Heart right ventricle (tissue), 16 donors: ENCODE data around the gene CABCOCO1. TPM values are rescaled to one million over a fixed set of nuclear protein-coding genes. Genes with fewer than 3 reads are reported as not detected.
"Not testable (repeated sequence)": the region's sequence is repeated elsewhere in the genome, so short reads cannot be mapped to it uniquely, and the experiment has no call there.

Source experiments
- ATAC-seq, 8 donors: fragments of 200-7000 bp; cut with Tn5 transposase; one replicate each; pipeline ENCODE4 v1.9.1; 2020; ENCODE audit warnings: mild to moderate bottlenecking in 8 of 8, moderate library complexity in 8 of 8, moderate number of reproducible peaks in 1 of 8
- DNase-seq, 2 donors: peaks; one replicate each; pipeline ENCODE4 v3.0.0-alpha.2; 2020
- H3K27ac ChIP-seq, 10 donors: fragments of 200-600 bp; sonication (generic) in 2 of 10; one replicate each; pipeline versions ENCODE4 v1.5.0 to v1.8.0; 2020 to 2022; ENCODE audit warnings: mild to moderate bottlenecking in 3 of 10
- H3K27me3 ChIP-seq, 7 donors: fragments of 200-600 bp; one replicate each; pipeline ENCODE4 v1.8.0; 2021 to 2022; ENCODE audit warnings: mild to moderate bottlenecking in 2 of 7
- H3K36me3 ChIP-seq, 9 donors: fragments of 200-600 bp; sonication (generic) in 1 of 9; one replicate each; pipeline versions ENCODE4 v1.5.0 to v1.8.0; 2020 to 2022; ENCODE audit warnings: mild to moderate bottlenecking in 2 of 9
- H3K4me1 ChIP-seq, 9 donors: fragments of 200-600 bp; sonication (generic) in 1 of 9; one replicate each; pipeline versions ENCODE4 v1.5.0 to v1.8.0; 2020 to 2022; ENCODE audit warnings: mild to moderate bottlenecking in 4 of 9
- H3K4me3 ChIP-seq, 10 donors: fragments of 200-600 bp; sonication (generic) in 2 of 10; one replicate each; pipeline versions ENCODE4 v1.5.0 to v1.8.0; 2020 to 2022; ENCODE audit warnings: mild to moderate bottlenecking in 7 of 10, moderate library complexity in 2 of 10
- H3K9me3 ChIP-seq, 11 donors: fragments of 200-600 bp in 10 of 11; sonication (generic) in 2 of 11; one replicate each; pipeline versions ENCODE4 v1.5.0 to v1.8.0; 2013 to 2022; ENCODE audit warnings: mild to moderate bottlenecking in 2 of 11, control low read depth in 1 of 11, moderate library complexity in 1 of 11
- CTCF ChIP-seq, 9 donors: fragments of 200-600 bp; sonication (generic) in 2 of 9; IDR thresholded peaks; one replicate each; pipeline versions ENCODE4 v1.5.0 to v1.8.0; 2021 to 2022; ENCODE audit warnings: antibody characterized with exemption in 9 of 9, mild to moderate bottlenecking in 5 of 9, moderate library complexity in 1 of 9
- WGBS, 2 donors: extraction: QIAGEN DNeasy Blood & Tissue Kit; methylation state at CpG; one replicate each; pipeline ENCODE4 v1.1.7; 2013; ENCODE audit warnings: inconsistent platforms in 1 of 2; 5-methylcytosine and 5-hydroxymethylcytosine counted together
- intact Hi-C, 10 donors: fragments of 100-400 bp; cut with DNase I; formaldehyde crosslinking; loops; one replicate each; pipeline versions ENCODE4 v1.11.1 to v1.14.2; 2022
- polyA plus RNA-seq, 2 donors: library from polyadenylated mRNA; stranded (reverse); fragments of 200-250 nt; gene quantifications; one replicate each; pipeline ENCODE4 v1.2.3, GENCODE V29; 2013
- total RNA-seq, 10 donors: library from RNA; stranded (reverse); fragmentation: NEBNext Ultra II Directional in 3 of 10; extraction: Animal tissue kit (Norgen Biotek cat#: 25700) in 3 of 10; gene quantifications; one replicate each; pipeline versions ENCODE4 v1.2.1 to v1.2.4, GENCODE V29; 2021 to 2023
- donor health status: Arrhythmogenic right ventricular cardiomyopathy.
- donor health status: ischemic (EF 13 %, LVEDD 7.1; RV severe dilation, severe dysfunction).
- donor health status: healthy with polysubstance abuse.
- donor health status: DM: no; HTN: yes; CAD: no.
- donor health status: DM: no; HTN: no; CAD: no.
- donor health status: ischemic (EF 25% LVEDD 6.9; RV normal size, moderate dysfunction).
- donor health status: ischemic (EF 25% LVEDD 5.7; RV mildly dilated, moderate dysfunction).
- donor health status: healthy.
- donor health status: DM: yes; HTN: yes; CAD: no.
- donor health status: Ischemic cardiomyopathy.
- donor health status: ischemic (EF 35%, LVEDD 5.7; RV mildly dilated, moderate dysfunction).
- donor health status: nonischemic (EF 11% LVEDD 7.7; RV severe dilation, severe dysfunction).
- donor health status: DM: yes; HTN: yes; CAD: no.
- donor health status: PGD.
- donor health status: ischemic (EF 29% LVEDD 5.4; RV normal size, mild dysfunction).
- donor health status: nonischemic (EF 23%, LVEDD 6.1; RV moderate dilation, normal function).

CABCOCO1 gene
- total and polyA plus RNA-seq, 12 donors = 0.03 to 0.15 TPM; not detected in 10

- no peaks in the 10 kb centered on the region for H3K4me1 ChIP-seq
- no peaks in the 10 kb centered on the region for H3K36me3 ChIP-seq
- no peaks in the 10 kb centered on the region for H3K27me3 ChIP-seq
- no peak for TF ChIP-seq CTCF (IDR thresholded peaks at IDR 0.05)
- WGBS, 2 donors = 88 to 96% methylated on average over 4 of the region's 4 CpGs
- no peak overlapping the region for H3K27ac ChIP-seq
- no peak for ATAC-seq
- intact Hi-C loops = no loop called here
- no peak for DNase-seq
- no peak overlapping the region for H3K4me3 ChIP-seq
- H3K9me3 ChIP-seq = peaks cover 0 to 4% (median 0%) of the 10 kb centered on the region in 11 donors
Measured at GRCh38 chr10:61721431-61721830, 58.7 kb downstream of the CABCOCO1 start.

- intact Hi-C loops, H3K4me3 ChIP-seq, H3K4me1 ChIP-seq, DNase-seq, H3K36me3 ChIP-seq, H3K27ac ChIP-seq, H3K9me3 ChIP-seq, ATAC-seq, H3K27me3 ChIP-seq: not testable (repeated sequence)
- 80 to 85% methylated on average over 2 of the region's 2 CpGs for WGBS, 2 donors
Measured at GRCh38 chr10:61725221-61725620, 62.5 kb downstream of the CABCOCO1 start.

GRCh38 chr10:61729596-61729995, 66.9 kb downstream of the CABCOCO1 start:
- ATAC-seq (no peak), DNase-seq (no peak)
- no peaks in the 10 kb centered on the region for H3K27me3 ChIP-seq
- 92 to 96% methylated on average over 2 of the region's 2 CpGs for WGBS, 2 donors
- intact Hi-C loops = no loop called here
- H3K4me1 ChIP-seq = no peaks in the 10 kb centered on the region
- no peak for TF ChIP-seq CTCF (IDR thresholded peaks at IDR 0.05)
- H3K4me3 ChIP-seq = no peak overlapping the region
- H3K36me3 ChIP-seq = no peaks in the 10 kb centered on the region
- H3K27ac ChIP-seq = no peak overlapping the region
- H3K9me3 ChIP-seq = peaks cover 0 to 9% (median 0%) of the 10 kb centered on the region in 11 donors

- Histone ChIP-seq H3K27me3 (no peaks in the 10 kb centered on the region), H3K4me1 (no peaks in the 10 kb centered on the region), H3K4me3 (no peak overlapping the region), H3K36me3 (no peaks in the 10 kb centered on the region), H3K27ac (no peak overlapping the region), H3K9me3 (peaks cover 0 to 6% (median 0%) of the 10 kb centered on the region in 11 donors)
- no peak for ATAC-seq
- TF ChIP-seq CTCF (IDR thresholded peaks at IDR 0.05) = no peak
- no peak for DNase-seq
- intact Hi-C loops = loop anchor here in 8 of 10 donors (5.0 to 10.0 kb wide), 4 partner anchors 586 to 916 kb away; no protein-coding TSS in a partner anchor
- WGBS, 2 donors = 78 to 80% methylated on average over 2 of the region's 2 CpGs
Measured at GRCh38 chr10:61730671-61731070, 67.9 kb downstream of the CABCOCO1 start.

GRCh38 chr10:61731638-61732037, 68.9 kb downstream of the CABCOCO1 start:
- intact Hi-C loops = loop anchor here in 8 of 10 donors (5.0 to 10.0 kb wide), 4 partner anchors 587 to 917 kb away; no protein-coding TSS in a partner anchor
- H3K27ac ChIP-seq = no peak overlapping the region

More at GRCh38 chr10:61731638-61732037, 68.9 kb downstream of the CABCOCO1 start:
- TF ChIP-seq CTCF (IDR thresholded peaks at IDR 0.05) = no peak
- ATAC-seq (no peak), DNase-seq (no peak)
- no peaks in the 10 kb centered on the region for H3K36me3 ChIP-seq
- H3K4me1 ChIP-seq = no peaks in the 10 kb centered on the region
- no peaks in the 10 kb centered on the region for H3K27me3 ChIP-seq
- H3K9me3 ChIP-seq = peaks cover 0 to 11% (median 0%) of the 10 kb centered on the region in 11 donors
- H3K4me3 ChIP-seq = no peak overlapping the region
- 49 to 61% methylated on average over 1 of the region's 1 CpG for WGBS, 2 donors
